HG03460 (cell line): ENCODE data around the gene TNC.
A peak's percentile ranks its signal among the peaks of the same experiment; 100 is the strongest.

Source experiments
- ATAC-seq: cut with Tn5 transposase; IDR thresholded peaks from one replicate; pipeline ENCODE4 v1.9.1; 2021; ENCODE audit not compliant: unreplicated experiment

Gene TNC

GRCh38 chr9:115058175-115058574, 59.8 kb downstream of the TNC start:
- ATAC-seq = no peak

DNA sequence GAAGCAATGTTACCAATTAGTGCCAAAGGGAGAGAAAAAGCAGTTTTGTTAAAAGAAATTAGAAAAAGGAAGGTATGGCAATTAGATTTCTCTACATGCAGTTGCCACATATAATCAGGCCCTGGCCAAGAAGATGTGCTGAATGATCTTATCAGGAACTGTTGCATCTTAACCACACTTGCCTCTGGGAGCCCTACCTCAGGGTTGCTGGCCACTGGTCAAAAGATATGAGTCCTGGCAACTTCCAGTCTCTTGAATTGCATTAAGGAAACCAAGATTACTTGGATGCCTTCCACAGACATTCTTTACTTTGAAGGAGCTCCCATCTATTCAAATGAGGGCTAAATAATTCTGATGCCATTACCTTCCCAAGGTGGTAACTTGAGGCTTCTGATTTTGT, 60.4 kb downstream of the TNC start:
- no peak for ATAC-seq

- ATAC-seq = no peak
Observed at GRCh38 chr9:115050002-115050490, 67.9 kb downstream of the TNC start.

- ATAC-seq = no peak
Observed at GRCh38 chr9:115046824-115047223, 71.1 kb downstream of the TNC start.

- no peak for ATAC-seq
Observed at GRCh38 chr9:115046199-115046598, 71.8 kb downstream of the TNC start.

DNA sequence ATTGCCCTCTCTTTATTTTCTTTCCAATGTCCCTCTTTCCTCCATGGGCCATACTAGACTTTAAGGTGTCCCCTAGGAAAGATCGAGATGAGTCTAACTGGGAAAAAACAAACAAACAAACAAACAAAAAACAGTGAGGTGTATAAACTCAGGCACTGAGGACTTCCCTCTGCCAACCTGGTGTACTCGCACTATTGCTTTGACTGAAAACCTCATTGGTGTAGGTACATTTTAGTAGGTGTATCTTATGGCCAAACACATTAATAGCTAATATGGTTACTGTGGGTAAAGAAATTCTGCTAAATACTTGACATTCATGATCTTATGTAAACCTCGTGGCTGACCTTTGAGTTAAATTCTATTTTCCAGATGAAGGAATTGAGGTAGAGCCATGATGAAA, 74.3 kb downstream of the TNC start:
- ATAC-seq = no peak

DNA sequence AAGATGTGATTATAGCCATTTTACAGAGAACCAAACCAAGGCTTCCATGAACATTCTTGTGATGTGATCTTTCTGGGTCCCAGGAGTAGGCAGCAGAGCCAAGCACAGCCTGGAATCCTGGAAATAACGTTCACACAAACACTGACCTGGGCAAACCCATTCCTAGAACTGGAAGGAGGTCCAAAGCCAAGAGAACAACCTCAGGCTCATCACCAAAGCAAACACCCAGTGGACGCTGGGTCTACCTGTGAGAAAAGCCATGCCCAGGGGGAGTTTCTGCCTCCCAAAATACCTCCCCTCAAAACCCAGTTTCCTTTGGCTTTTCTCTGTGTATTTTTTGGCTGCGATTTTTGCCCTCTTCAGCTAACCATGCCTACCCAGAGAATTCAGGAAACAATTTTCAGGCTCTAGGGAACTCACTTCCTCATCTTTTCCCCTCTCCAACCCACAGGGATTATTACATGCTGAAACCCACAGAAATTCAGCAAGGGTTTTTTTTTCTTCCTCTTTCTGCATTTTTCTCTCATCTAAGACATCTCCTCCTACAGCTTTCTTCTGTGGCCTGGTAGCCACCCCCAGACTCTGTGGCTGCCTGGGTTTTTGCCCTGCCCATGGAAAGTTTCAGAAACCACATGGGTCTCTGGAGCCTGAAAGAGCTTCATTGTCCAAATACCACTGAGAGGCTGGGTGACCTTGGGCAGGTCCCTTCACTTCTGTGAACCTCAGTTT, 75.0 kb downstream of the TNC start:
- no peak for ATAC-seq

- no peak for ATAC-seq
Observed at GRCh38 chr9:115039516-115040120, 78.3 kb downstream of the TNC start.

GRCh38 chr9:115038178-115038577, 79.8 kb downstream of the TNC start:
- ATAC-seq = no peak

GRCh38 chr9:115036691-115037090, 81.3 kb downstream of the TNC start:
- ATAC-seq = no peak

DNA sequence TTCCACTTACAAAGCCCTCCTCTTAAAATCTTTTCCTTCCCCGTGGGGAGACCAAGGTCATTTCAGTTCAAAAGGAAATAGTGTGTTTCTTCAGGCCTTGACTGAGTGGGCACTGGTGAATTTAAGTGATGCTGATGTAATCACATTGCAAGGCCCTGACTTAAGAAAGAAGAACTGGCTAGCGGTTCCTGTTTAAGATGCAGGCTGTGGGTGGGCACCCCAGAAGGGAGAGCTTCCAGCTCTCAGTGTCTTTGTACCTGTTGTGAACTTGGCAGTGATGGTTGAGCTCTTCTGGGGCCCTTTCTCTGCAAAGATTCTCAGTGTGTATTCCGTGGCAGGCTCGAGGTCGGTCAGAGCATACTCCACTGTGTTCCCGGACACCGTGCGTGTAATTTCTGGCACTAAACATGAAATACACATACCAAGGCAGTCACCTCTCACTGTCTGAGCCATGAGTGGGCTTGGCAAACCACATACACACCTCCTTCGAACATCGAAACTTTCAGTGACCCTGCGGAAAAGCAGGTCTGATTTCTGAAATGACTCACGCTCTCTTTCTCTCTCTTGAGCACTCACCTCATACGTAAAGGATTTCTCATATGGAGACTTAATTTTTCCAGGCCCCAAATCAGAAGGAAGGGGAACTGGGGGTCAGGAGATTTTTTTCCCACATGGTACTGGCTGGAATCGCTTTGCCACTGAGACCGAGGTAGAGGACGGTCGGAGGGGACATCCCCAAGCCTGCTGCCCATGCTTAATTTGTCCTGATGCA, 81.9 kb downstream of the TNC start:
- ATAC-seq = peak; percentile 71

GRCh38 chr9:115034801-115035200, 83.2 kb downstream of the TNC start:
- no peak for ATAC-seq

- ATAC-seq = no peak
Observed at GRCh38 chr9:115033800-115034199, 84.2 kb downstream of the TNC start.

- ATAC-seq = no peak
Observed at GRCh38 chr9:115032296-115032695, 85.7 kb downstream of the TNC start.

DNA sequence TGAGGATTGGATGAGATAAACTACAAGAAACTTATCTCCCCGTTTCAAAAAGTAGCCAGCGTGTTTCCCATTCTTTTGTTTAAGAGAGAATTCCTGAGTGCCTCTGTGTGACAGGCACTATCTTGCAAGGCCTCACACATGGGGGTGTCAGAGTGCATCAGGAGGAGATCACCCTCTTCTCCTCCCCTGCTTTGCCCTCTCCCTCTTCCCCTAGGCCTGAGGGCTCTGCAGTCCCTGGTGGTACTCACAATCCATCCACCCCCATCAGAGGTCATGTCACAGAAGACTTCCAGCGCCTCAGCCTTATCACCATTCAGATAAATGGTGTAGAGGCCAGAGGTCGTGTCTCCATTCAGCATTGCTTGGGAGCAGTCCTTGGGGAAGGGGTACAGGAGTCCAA, 88.0 kb downstream of the TNC start:
- no peak for ATAC-seq

DNA sequence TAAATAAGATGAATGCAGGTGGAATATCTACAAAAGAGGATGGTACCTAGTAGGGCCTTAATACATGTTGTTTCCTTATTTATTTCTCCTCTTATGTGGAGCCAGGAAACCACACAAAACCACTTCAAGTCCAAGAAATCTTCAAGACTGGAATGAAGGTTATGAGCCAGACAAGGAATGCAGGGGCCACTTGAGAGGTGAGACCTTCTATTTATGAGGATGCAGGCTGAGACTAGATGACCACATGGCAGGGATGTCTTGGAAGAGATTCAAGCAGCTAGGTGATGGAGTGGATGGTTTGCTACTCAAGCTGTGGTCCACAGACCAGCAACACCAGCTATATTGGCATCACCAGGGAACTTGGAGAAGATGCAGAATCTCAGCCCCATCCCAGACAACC, 92.2 kb downstream of the TNC start:
- no peak for ATAC-seq

DNA sequence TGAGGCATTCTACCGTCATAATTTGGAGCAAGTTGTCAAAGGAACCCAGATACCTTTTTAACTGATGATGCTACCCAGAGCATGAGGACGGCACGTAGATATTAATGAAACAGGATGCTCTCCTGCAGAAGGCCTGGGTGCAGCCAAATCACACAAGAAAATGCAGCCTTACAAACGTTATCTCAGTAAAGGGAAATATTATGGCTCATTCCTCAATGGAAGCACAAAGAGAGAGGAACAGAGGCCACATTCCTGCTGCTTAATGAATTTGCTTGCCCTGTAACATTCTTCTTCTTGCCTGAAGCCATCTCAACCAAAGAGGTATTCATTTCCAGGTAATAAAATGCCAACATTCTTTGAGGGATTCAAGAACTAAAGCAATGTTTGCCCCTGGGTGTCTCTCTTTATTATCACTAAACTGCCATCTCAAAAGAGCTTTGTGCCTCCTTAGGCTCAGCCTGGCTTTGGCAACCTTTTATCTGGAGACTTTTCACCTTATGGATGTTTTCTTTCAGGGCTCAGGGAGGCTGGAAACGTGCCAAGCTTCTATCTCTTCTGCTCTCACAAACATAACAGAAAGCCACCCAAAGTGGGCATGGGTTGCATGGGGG, 92.9 kb downstream of the TNC start:
- ATAC-seq = no peak

- no peak for ATAC-seq
Observed at GRCh38 chr9:115022760-115023434, 95.1 kb downstream of the TNC start.

- no peak for ATAC-seq
Observed at GRCh38 chr9:115018547-115019435, 99.2 kb downstream of the TNC start.

GRCh38 chr9:115016344-115016743, 101.6 kb downstream of the TNC start:
- no peak for ATAC-seq
